Adrenal gland (tissue), 12 donors: ENCODE results near the gene RNASE12. TPM values are rescaled to one million over a fixed set of nuclear protein-coding genes. Genes with fewer than 3 reads are reported as not detected.
A peak's percentile ranks its signal among the peaks of the same experiment; 100 is the strongest.

ENCODE experiments used
- DNase-seq, 7 donors: peaks; one replicate each; pipeline ENCODE4 v3.0.0-alpha.2; 2019 to 2020
- H3K27ac ChIP-seq, 5 donors: fragments of 200-600 bp; sonication (generic) in 4 of 5; 1 replicate in 3 of 5; 2 replicates in 2 of 5; pipeline versions ENCODE4 v1.5.1 to v1.8.0; 2016 to 2020; ENCODE audit warnings: mild to moderate bottlenecking in 1 of 5
- H3K27me3 ChIP-seq: fragments of 200-600 bp; 2 replicates; pipeline ENCODE4 v1.8.0; 2021
- H3K36me3 ChIP-seq, 2 donors: fragments of 200-600 bp; replicated peaks in 1 of 2; 1 replicate in 1 of 2; 2 replicates in 1 of 2; pipeline versions ENCODE4 v1.5.1 to v1.8.0; 2018 to 2022
- H3K4me1 ChIP-seq, 2 donors: fragments of 200-600 bp; replicated peaks in 1 of 2; 1 replicate in 1 of 2; 2 replicates in 1 of 2; pipeline versions ENCODE4 v1.5.1 to v1.8.0; 2018 to 2021
- H3K4me3 ChIP-seq, 4 donors: fragments of 200-600 bp; sonication (generic) in 3 of 4; one replicate each; pipeline ENCODE4 v1.5.1; 2016 to 2018
- H3K9me3 ChIP-seq, 3 donors: fragments of 200-600 bp; sonication (generic) in 1 of 3; replicated peaks in 1 of 3; 1 replicate in 2 of 3; 2 replicates in 1 of 3; pipeline versions ENCODE4 v1.5.1 to v1.8.0; 2016 to 2021
- POLR2A ChIP-seq, 2 donors: fragments of 450-650 bp; IDR thresholded peaks; one replicate each; pipeline ENCODE4 v1.6.1; 2017; ENCODE audit warnings: antibody characterized with exemption in 2 of 2, mild to moderate bottlenecking in 2 of 2, moderate library complexity in 1 of 2
- WGBS, 4 donors: extraction: QIAGEN DNeasy Blood & Tissue Kit in 2 of 4; methylation state at CpG; one replicate each; pipeline versions ENCODE4 v1.1.5 to v1.1.7; 2013 to 2017; 5-methylcytosine and 5-hydroxymethylcytosine counted together
- intact Hi-C, 2 donors: fragments of 100-400 bp; cut with DNase I; formaldehyde crosslinking; loops; one replicate each; pipeline versions ENCODE4 v1.14.1 to v1.15.0; 2022 to 2023
- polyA plus RNA-seq, 3 donors: library from polyadenylated mRNA; stranded (reverse); fragments of 200-250 nt in 2 of 3; fragments of 350-450 nt in 1 of 3; fragmentation: Illumina TruSeq in 1 of 3; extraction: RNeasy Lipid Tissue Mini Kit (QIAGEN cat#74804) in 1 of 3; gene quantifications; one replicate each; pipeline ENCODE4 v1.2.3, GENCODE V29; 2013 to 2014
- total RNA-seq, 9 donors: library from RNA; depleted of rRNA in 4 of 9; stranded (reverse); fragments of >200 nt in 4 of 9; fragments of 120-200 nt in 1 of 9; fragmentation: NEBNext Ultra II Directional in 1 of 9; extraction: Animal tissue kit (Norgen Biotek cat#: 25700) in 1 of 9; gene quantifications; one replicate each; pipeline versions ENCODE4 v1.1.0 to v1.2.4, GENCODE V29; 2013 to 2023
- TF ChIP-seq, protein P1 (sequence below), 6 experiments: fragments of 450-650 bp in 4 of 6; fragments of 200-600 bp in 2 of 6; sonication (generic) in 1 of 6; IDR thresholded peaks; 1 replicate in 5 of 6; 2 replicates in 1 of 6; pipeline versions ENCODE4 v1.5.1 to v1.8.0; 2016 to 2021; ENCODE audit warnings: antibody characterized with exemption in 6 of 6, mild to moderate bottlenecking in 2 of 6, moderate library complexity in 1 of 6
- donor health status: healthy with polysubstance abuse.
- donor health status: Bipolar disorder and iron deficiency.
- donor health status: DM: yes; HTN: yes; CAD: no.
- donor health status: DM: no; HTN: no; CAD: no.
- donor health status: DM: no; HTN: no; CAD: no.
- donor health status: DM: yes; HTN: yes; CAD: no.

The RNASE12 gene
- total and polyA plus RNA-seq, 12 donors, result not detected

DNA sequence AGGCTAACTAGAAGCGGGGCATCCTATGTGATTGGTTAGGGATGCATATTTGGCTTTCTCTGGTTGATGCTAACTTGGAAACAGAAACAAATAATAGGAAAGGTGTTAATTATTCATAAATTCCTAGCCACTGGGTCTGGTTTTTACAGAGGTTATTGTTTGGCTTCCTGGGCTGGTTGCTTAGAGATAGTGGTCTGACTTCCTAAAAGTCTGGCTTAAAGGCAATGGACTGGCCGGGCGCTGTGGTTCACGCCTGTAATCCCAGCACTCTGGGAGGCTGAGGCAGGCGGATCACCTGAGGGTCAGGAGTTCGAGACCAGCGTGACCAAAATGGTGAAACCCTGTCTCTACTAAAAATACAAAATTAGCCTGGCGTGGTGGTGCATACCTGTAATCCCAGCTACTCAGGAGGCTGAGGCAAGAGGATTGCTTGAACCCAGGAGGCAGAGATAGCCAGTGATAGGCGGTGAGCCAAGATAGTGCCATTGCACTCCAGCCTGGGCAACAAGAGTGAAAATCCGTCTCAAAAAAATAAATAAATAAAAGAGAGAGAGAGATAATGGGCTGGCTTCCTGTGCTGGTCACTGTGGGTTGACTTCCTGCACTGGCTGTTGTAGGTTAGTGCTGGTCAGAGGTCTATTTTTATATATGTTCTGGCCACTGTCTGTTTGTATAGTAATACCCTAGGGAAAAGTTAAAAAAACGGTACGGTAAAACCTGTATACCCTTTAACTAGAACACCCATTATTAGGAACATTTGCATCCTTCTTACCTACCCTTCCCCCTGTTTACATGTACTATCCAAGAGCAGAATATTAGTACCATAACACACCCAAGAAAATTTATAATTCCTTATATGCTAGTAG, 26.2 kb upstream of the RNASE12 start:
- intact Hi-C loops, result no loop called here
- TF ChIP-seq, protein P1, sequence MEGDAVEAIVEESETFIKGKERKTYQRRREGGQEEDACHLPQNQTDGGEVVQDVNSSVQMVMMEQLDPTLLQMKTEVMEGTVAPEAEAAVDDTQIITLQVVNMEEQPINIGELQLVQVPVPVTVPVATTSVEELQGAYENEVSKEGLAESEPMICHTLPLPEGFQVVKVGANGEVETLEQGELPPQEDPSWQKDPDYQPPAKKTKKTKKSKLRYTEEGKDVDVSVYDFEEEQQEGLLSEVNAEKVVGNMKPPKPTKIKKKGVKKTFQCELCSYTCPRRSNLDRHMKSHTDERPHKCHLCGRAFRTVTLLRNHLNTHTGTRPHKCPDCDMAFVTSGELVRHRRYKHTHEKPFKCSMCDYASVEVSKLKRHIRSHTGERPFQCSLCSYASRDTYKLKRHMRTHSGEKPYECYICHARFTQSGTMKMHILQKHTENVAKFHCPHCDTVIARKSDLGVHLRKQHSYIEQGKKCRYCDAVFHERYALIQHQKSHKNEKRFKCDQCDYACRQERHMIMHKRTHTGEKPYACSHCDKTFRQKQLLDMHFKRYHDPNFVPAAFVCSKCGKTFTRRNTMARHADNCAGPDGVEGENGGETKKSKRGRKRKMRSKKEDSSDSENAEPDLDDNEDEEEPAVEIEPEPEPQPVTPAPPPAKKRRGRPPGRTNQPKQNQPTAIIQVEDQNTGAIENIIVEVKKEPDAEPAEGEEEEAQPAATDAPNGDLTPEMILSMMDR (IDR thresholded peaks at IDR 0.05), result no peak
- no peak for TF ChIP-seq POLR2A (IDR thresholded peaks at IDR 0.05)

GRCh38 chr14:20615996-20616395, 24.8 kb upstream of the RNASE12 start:
- TF ChIP-seq, protein P1 (IDR thresholded peaks at IDR 0.05), result no peak
- no peak for TF ChIP-seq POLR2A (IDR thresholded peaks at IDR 0.05)
- intact Hi-C loops, result no loop called here

More for the DNA sequence above, 26.2 kb upstream of the RNASE12 start:
- DNase-seq, result no peak
- no peak overlapping the region for H3K27ac ChIP-seq
- no peaks in the 10 kb centered on the region for H3K27me3 ChIP-seq
- 50 to 81% (median 76%) methylated on average over 4 to 12 of the region's 12 CpGs for WGBS, 4 donors
- peaks cover 0 to 11% of the 10 kb centered on the region in 2 donors for H3K4me1 ChIP-seq
- no peak overlapping the region for H3K4me3 ChIP-seq
- no peaks in the 10 kb centered on the region for H3K36me3 ChIP-seq
- H3K9me3 ChIP-seq, result no peaks in the 10 kb centered on the region

DNA sequence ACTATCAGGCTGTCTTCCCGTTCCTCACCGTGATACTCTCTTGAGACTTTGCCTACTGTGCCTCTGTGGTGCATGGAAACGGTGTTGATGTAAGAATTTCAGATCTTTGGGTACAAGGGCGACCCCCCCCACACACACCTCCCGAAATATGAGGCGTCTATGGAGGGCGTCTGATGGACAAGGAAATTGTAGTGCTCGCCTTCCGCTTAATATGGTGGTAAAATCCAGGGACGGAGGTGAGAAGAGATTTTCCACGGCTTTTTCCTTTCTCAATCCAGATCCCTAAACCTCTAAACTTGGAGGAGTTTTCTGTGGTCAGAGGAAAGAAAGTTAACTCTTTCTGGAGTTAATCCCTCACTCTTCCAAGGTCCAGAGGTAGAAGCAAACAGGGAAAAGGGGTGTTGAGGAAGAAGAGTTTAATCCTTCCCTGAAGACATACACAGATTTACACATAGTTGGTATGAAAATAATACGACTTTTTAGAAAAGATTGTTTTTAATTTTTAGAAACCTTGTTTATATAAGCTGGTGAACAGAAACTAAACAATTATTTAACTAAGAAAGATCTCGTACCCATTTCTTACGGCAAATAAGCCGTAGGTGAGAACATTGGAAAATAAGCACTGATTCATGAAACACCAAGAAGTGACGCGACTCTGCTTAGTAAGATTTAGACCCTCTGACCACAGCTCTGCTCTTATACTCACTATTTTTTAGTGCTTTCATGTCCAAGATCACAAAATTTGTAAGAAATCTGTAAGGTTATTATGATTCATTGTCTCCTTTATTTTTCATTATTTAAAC, 23.1 kb upstream of the RNASE12 start:
- H3K27ac ChIP-seq, result peak overlapping the region in 3 of 5 donors; percentile 53 to 84 (median 67)
- no peaks in the 10 kb centered on the region for H3K9me3 ChIP-seq
- H3K27me3 ChIP-seq, result no peaks in the 10 kb centered on the region
- H3K36me3 ChIP-seq, result no peaks in the 10 kb centered on the region
- H3K4me3 ChIP-seq, result peak overlapping the region in 2 of 4 donors; percentile 17 to 65
- H3K4me1 ChIP-seq, result peaks cover 0 to 11% of the 10 kb centered on the region in 2 donors
- peak in 3 of 7 donors; percentile 18 to 46 (median 37) for DNase-seq
- intact Hi-C loops, result loop anchor here in 1 of 2 donors (5.0 kb wide), 1 partner anchor 68 kb away; the partner anchor contains the start of gene RNASE4
- no peak for TF ChIP-seq POLR2A (IDR thresholded peaks at IDR 0.05)
- TF ChIP-seq, protein P1 (IDR thresholded peaks at IDR 0.05), result no peak
- WGBS, 4 donors, result 7 to 19% (median 11%) methylated on average over 13 to 17 of the region's 17 CpGs

More at GRCh38 chr14:20615996-20616395, 24.8 kb upstream of the RNASE12 start:
- WGBS, 4 donors, result 78 to 86% (median 84%) methylated on average over 5 of the region's 5 CpGs
- Histone ChIP-seq H3K36me3 (no peaks in the 10 kb centered on the region), H3K4me1 (peaks cover 0 to 11% of the 10 kb centered on the region in 2 donors), H3K4me3 (no peak overlapping the region), H3K9me3 (no peaks in the 10 kb centered on the region), H3K27ac (no peak overlapping the region), H3K27me3 (no peaks in the 10 kb centered on the region)
- DNase-seq, result no peak
